ENCODE results near the gene PSME3. TPM values are rescaled to one million over a fixed set of nuclear protein-coding genes. Genes with fewer than 3 reads are reported as not detected.

PSME3 gene
- polyA plus RNA-seq, 1 donor from 2014 or later: 116 TPM

GRCh38 chr17:42893359-42893758, 60.2 kb downstream of the PSME3 start:
- Mint-ChIP-seq H3K4me3 (no peak overlapping the region), H3K27ac (no peak overlapping the region), H3K27me3 (peaks cover 11% of the 10 kb centered on the region), H3K4me1 (no peaks in the 10 kb centered on the region), H3K9me3 (no peaks in the 10 kb centered on the region), H3K36me3 (no peaks in the 10 kb centered on the region)

Other genes starting within 250 kb of the PSME3 start
- gene RETREG3, start 224.0 kb upstream of the PSME3 start, polyA plus RNA-seq: 105 TPM
- 11.8 TPM for gene TUBG1, start 223.7 kb upstream of the PSME3 start, polyA plus RNA-seq
- gene TUBG2, start 174.1 kb upstream of the PSME3 start, polyA plus RNA-seq: 2.5 TPM
- gene PLEKHH3, start 156.4 kb upstream of the PSME3 start, polyA plus RNA-seq: 1.1 TPM
- 2.1 TPM for gene CCR10, start 151.6 kb upstream of the PSME3 start, polyA plus RNA-seq
- 1.1 TPM for gene CNTNAP1, start 150.9 kb upstream of the PSME3 start, polyA plus RNA-seq
- gene EZH1, start 88.4 kb upstream of the PSME3 start, polyA plus RNA-seq: 37.4 TPM
- gene RAMP2, start 72.2 kb upstream of the PSME3 start, polyA plus RNA-seq: not detected
- gene VPS25, start 59.9 kb upstream of the PSME3 start, polyA plus RNA-seq: 45.6 TPM
- gene WNK4, start 52.8 kb upstream of the PSME3 start, polyA plus RNA-seq: not detected
- gene COA3, start 34.7 kb upstream of the PSME3 start, polyA plus RNA-seq: 117 TPM
- gene CNTD1, start 34.5 kb upstream of the PSME3 start, polyA plus RNA-seq: 0.41 TPM
- gene BECN1, start 9.1 kb upstream of the PSME3 start, polyA plus RNA-seq: 136 TPM
- not detected for gene AOC2, start 11.2 kb downstream of the PSME3 start, polyA plus RNA-seq
- not detected for gene AOC3, start 17.8 kb downstream of the PSME3 start, polyA plus RNA-seq
- gene G6PC1, start 67.4 kb downstream of the PSME3 start, polyA plus RNA-seq: not detected
- 48.9 TPM for gene AARSD1, start 131.1 kb downstream of the PSME3 start, polyA plus RNA-seq
- 1.4 TPM for gene PTGES3L, start 146.7 kb downstream of the PSME3 start, polyA plus RNA-seq
- 24.0 TPM for gene RUNDC1, start 147.2 kb downstream of the PSME3 start, polyA plus RNA-seq
- gene RPL27, start 165.0 kb downstream of the PSME3 start, polyA plus RNA-seq: 2,481 TPM
- 63.7 TPM for gene IFI35, start 173.4 kb downstream of the PSME3 start, polyA plus RNA-seq
- gene VAT1, start 189.0 kb downstream of the PSME3 start, polyA plus RNA-seq: 47.6 TPM
- 0.05 TPM for gene RND2, start 191.8 kb downstream of the PSME3 start, polyA plus RNA-seq

All from IgD-negative memory B cell (primary cell).